ENCODE data around the gene SLC4A5.
"Not testable (repeated sequence)": the region's sequence is repeated elsewhere in the genome, so short reads cannot be mapped to it uniquely, and the experiment has no call there.

SLC4A5 gene

GRCh38 chr2:74227646-74228045, 115.6 kb downstream of the SLC4A5 start:
- DNase-seq = no peak

DNA sequence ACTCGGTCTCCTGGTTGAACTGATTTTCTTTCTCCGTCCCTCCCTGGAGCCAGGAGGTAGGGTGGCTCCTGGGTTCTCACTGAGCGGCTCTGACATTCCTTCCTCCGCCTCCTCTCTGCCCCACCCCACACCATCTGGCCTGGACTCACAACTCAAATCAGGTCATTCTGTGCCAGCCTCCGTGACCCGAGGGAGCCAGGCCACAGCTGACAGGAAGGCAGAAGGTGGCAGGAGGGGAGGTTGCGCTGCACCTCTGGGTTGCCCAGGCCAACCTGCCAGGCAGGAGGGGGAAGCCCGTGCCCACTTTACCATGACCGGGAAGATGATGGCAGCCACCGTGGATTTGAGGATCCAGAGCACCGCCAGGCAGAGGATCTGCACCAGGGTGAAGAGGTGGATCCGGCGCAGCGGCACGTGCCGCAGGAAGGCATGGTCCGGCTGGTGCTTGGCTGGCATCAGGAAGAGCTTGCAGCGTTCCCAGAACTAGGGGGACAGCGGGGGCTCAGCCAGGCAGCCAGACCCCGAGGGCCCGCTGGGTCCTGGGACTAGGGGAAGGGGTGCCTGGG, 116.5 kb downstream of the SLC4A5 start:
- no peak for DNase-seq

- no peak for DNase-seq
Measured at GRCh38 chr2:74225698-74226459, 117.3 kb downstream of the SLC4A5 start.

DNA sequence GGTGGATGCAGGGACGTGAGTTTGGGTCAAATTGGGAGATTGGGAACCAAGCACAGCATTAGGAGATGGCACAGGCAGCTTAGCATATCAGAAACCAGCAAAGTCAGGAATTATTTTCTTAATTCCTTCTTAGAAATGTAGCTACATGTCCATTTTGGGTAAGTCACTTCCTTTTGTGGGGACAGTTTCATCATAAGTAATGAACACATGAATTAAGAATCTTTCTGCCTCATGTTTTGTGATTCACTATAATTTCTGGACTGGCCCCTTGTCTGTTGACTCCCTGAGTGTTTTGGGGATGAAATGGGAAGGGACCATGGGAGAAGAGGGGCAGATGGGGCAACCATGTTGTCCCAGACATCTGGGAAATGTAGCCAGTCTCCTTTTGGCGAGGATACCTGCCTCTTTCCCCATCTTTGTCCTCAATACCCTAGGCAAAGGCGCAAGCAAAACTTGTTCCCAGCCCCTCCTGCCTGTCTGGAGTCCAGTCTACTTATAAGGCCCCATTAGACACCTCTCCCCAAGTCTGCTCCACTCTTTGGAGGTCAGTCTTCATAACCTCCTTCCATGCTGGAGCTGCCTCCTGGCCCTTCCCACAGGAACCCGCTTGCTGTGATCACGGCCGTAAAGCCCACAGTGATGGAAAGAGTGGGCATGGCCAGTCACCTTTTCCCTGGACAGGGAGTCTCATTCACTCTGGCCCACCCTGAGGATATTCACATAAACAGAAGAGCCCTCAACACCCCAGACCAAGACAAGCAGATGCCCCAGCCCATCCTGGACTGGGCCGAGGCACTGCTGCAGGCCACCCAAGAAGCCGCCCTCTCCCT, 119.1 kb downstream of the SLC4A5 start:
- DNase-seq = no peak

- DNase-seq = no peak
Measured at GRCh38 chr2:74222300-74222650, 120.9 kb downstream of the SLC4A5 start.

GRCh38 chr2:74221604-74222299, 121.5 kb downstream of the SLC4A5 start:
- no peak for DNase-seq

DNA sequence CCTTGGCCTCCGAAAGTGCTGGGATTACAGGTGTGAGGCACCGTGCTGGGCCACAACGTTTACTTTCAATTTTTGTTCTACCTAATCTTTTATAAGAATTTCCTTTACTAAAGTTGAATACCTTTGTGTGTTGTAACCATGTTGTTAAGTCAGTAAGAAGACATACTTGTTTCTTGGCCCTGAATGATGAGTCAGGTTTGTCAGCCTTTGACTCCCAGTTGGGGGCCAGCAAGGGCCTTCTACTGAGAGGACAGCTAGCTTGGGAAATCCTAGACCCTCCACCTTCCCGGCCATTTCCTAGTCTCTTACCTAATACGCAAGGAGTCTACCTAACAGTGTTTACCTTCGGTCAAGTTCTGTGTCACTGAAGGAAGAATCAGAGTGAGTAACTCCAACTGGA, 122.1 kb downstream of the SLC4A5 start:
- no peak for DNase-seq

DNA sequence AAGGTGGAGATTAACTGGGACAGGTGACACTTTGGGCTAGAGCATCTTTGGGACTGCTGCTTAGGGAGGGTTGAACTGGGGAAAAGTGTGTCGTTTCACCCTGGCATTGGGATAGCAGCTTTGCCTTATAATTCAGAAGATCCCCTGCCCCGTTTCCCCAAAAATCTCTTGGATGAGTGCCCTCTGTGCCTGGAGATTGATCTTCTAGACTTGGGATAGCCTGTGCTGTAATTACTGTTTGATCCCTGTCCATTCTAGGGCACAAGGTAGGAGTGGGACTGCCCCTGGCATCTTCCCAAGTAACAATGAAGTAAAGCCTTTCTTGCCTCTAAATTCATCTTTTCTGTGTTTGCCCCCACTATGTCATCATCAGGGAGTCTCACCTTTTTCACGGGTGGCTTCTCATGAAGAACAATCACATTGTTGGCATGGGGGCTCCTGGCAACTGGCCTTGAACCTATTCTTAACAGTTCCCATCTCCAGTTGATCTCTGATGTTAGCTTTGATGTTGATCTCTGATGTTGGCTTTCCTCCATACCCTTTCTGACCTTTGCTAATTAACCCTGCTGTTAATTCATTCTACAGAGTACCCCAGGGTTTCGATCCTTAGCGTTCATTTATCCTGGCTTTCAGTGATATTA, 123.2 kb downstream of the SLC4A5 start:
- no peak for DNase-seq

GRCh38 chr2:74216642-74217041, 126.6 kb downstream of the SLC4A5 start:
- DNase-seq = no peak

- DNase-seq = not testable (repeated sequence)
Measured at GRCh38 chr2:74215771-74216170, 127.4 kb downstream of the SLC4A5 start.

DNA sequence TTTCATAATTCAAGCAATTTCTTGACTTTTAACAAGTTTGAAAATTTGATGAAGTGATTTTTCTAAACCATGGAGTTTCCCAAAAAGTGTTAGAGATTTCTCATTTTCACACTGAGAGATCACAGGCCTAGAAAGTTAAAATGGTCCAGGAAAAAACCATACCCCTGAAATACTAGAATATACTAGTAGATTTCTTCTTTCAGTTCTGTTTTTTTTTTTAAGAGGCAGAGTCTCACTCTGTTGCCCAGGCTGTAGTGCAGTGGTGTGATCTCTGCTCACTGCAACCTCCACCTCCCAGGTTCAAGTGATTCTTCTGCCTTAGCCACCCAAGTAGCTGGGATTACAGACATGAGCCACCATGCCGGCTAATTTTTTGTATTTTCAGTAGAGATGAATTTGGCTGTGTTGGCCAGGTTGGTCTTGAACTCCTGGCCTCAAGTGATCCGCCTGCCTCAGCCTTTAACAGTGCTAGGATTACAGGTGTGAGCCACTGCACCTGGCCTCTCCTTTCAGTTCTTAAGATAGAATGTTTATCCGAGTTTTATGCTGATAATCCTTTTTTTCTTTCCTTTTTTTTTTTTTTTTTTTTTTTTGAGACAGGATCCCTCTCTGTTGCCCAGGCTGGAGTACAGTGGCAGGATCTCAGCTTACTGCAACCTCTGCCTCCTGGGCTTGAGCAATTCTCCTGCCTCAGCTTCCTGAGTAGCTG, 130.4 kb downstream of the SLC4A5 start:
- DNase-seq = no peak

GRCh38 chr2:74206180-74206688, 137.0 kb downstream of the SLC4A5 start:
- no peak for DNase-seq

GRCh38 chr2:74205596-74205995, 137.6 kb downstream of the SLC4A5 start:
- no peak for DNase-seq

DNA sequence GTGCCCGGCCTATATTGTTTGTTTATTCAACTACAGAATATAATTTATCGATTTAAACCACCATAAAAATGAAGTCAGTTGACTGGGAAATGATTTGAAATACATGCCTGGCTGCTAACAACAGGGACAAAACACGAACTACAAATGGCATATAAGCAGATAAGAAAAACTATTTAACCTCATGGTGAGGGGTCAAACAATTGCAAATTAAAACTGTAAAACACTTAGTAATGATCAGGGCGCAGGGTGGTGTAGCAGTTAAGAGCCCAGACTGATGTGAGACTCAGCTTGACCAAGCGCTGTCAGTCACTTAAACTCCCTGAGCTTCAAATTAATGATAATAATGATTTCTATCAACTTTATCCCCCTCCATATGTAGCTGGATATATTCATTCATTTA, 138.1 kb downstream of the SLC4A5 start:
- DNase-seq = no peak

DNA sequence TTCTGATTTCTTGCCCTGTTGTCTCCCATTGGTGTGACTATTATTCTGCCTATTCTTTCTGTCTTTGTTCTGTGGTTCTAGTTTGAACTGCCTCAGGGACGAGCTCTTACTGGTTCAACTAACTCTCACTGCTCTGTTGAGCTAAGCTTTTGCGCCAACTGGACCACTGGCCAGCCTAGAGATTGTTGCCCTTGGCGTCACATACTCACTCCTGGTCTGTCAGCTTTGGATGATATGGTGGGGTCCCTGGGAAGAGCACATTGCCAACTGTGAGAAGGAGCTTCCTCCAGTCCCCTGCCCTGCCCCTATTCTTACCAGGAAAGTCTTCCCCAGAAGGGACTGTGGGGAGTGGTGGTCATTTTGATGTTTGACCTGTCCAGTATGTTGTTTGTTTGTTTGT, 138.8 kb downstream of the SLC4A5 start:
- DNase-seq = no peak

- DNase-seq = no peak
Measured at GRCh38 chr2:74201596-74201995, 141.6 kb downstream of the SLC4A5 start.

- DNase-seq = no peak
Measured at GRCh38 chr2:74201196-74201595, 142.0 kb downstream of the SLC4A5 start.

DNA sequence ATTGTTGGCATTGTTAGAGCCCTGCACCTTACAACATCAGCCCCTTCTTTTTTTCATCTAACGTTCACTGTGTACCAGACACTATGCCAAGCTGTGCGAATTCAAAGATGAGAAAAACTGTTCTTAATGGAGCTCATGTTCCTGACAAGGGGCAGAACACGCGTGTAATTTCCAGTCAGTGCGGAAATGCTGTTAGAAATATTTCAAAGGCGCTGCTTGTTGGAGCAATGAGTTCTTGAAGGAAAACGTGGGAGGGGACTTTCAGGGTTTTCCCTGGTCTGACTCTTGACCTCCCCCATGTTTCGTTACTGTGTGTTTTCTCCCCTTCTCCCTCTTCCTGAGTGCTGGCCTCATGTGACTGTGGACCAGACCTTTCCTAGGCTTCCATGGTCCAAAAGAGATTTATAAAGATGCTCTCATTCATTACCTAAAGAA, 143.3 kb downstream of the SLC4A5 start:
- no peak for DNase-seq

DNA sequence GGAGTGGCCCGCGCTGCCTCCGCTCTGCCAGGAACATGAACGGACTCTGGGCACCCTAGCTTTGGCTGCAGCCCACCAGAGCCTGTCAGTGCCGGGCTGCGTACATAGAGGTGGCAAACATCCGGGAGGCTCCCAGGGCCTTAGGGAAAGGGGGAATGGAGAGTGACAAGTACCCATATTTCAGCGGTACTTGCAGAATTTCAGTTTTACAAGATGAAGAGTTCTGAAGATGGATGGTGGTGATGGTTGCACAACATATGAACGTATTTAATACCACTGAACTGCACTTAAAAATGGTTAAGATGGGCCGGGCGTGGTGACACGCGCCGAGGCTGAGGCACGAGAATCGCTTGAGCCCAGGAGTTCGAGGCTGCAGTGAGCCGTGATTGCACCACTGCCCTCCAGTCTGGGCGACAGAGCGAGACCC, 143.9 kb downstream of the SLC4A5 start:
- DNase-seq = no peak

DNA sequence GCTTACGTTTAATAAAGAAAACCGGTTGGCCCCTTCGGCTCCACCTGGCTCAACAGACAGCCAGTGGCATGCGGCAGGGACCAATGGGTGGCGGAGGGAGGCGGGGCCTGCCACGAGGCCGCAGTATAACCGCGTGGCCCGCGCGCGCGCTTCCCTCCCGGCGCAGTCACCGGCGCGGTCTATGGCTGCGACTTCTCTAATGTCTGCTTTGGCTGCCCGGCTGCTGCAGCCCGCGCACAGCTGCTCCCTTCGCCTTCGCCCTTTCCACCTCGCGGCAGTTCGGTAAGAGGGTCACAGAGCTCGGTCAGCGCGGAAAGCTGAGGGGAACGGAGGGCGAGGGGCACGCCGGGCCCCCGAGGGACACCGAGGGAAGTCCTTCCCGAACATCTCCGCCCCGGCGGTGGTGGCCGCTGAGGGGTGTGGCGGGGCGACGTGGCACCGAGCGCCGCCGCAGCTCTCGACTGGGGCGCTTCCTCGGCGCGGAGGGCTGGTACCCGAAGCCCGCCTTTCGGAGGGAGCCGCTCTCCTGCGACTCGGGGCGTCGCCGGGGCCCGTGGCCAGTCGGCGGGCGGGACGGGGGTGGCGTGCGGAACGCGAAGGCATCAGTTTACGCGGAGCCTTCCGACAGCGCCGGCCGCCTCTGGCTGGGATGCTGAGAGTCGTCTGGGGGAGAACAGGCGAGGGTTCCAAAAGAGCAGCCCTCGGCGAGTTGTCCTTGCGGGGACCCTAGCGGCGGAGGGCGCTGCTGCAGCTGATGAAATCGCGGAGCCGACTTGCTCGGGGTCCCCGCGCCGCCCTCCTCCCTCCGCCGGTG, 144.5 kb downstream of the SLC4A5 start, which contains the start of gene MTHFD2:
MTHFD2 (plus strand) TSS at position 155 of the 814 bp plus-strand sequence; CDS start at position 182, 27 bp downstream.
- peak; percentile 90 for DNase-seq

- DNase-seq = no peak
Measured at GRCh38 chr2:74198023-74198460, 145.2 kb downstream of the SLC4A5 start.

Measured in stimulated activated CD4-positive, alpha-beta T cell treated with anti-CD3 and anti-CD28 coated beads, Interleukin-12 subunit alpha, Interleukin-12 subunit beta, amount 100 ng/mL, for 4 hours (primary cell).